Activated gamma-delta T cell treated with Interleukin-2 at 50 U/mL for 16 hours (primary cell): Measurements from ENCODE around the gene MAPK14.
"Not testable (repeated sequence)": the region's sequence is repeated elsewhere in the genome, so short reads cannot be mapped to it uniquely, and the experiment has no call there.

Source experiments
- DNase-seq: peaks from one replicate; pipeline ENCODE4 v3.0.0-alpha.2; 2020

Gene MAPK14

DNA sequence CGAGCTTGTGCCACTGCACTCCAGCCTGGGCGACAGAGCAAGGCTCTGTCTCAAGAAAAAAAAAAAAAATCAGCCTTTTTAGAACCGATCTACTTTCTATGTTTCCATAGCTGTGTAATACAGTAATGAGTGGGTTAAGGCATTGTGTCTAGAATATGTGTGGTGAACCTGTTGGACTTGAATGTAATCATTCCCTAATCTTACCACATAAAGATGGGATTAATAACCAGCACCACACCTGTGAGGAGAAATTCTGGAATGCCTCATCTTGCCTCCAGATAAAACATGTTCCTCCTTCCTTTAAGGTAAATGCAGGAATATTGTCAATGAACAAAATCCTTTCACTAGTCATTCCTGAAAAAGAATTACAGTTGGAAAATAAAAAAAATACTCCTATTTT lies 43.7 kb downstream of the MAPK14 start:
- no peak for DNase-seq

DNA sequence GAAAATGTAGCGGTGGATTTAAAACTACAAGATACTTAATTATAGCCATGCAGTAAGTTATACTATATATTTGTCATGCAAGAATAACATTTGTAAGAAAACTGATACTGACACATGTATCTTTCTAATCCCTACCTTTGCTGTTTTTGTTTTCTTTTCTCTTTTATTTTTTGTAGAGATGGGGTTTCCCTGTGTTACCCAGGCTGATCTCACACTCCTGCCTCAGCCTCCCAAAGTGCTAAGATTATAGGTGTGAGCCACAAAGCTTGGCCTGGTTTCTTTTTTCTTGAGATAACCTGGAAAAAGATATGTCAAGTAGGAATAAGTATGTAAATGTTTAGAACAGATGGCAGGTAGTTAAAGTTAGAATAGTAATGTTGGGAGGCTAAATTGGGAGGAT lies 44.1 kb downstream of the MAPK14 start:
- DNase-seq = no peak

DNA sequence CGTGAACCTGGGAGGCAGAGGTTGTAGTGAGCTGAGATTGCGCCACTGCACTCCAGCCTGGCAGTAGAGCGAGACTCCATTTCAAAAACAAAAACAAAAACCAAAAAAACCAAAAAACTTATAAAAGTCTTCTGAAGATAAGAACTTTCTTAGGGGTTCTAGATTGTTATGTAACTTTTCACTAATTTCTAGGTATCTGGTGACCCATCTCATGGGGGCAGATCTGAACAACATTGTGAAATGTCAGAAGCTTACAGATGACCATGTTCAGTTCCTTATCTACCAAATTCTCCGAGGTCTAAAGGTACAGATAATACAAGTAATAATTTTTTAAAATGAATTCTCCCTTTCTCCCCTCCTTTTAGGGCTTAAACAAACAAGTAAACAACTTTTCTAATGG lies 45.1 kb downstream of the MAPK14 start:
- DNase-seq = no peak

DNA sequence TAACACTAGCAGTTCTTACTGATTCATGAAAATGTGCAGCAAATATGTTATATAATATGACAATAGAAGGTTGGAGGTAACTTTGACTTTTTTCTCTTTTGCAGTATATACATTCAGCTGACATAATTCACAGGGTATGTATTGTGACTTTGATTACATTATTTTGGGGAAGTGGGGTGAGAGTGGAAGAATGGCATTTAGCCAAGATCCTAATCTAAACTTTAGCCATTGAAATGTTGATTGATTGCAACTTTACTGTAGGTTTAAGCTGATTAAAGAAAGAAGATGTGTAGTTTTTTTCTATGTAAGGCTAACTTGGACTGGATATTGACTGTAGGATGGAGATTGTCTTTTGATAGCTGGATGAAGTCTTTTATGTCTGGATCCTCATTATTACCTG lies 46.0 kb downstream of the MAPK14 start:
- no peak for DNase-seq

DNA sequence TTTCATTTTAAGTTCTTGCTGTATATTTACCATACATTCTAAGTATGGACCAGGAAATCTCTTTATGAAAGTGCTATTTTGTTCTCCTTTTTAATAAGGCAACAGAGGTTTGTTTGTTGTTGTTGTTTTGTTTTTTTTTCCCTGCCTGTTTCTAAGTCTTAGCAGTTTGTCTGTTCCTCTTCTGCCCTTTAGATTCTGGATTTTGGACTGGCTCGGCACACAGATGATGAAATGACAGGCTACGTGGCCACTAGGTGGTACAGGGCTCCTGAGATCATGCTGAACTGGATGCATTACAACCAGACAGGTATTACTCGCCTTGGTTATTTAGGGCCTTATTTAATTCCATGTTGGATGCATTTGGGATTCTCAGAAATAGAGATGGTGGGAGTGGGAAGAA lies 48.0 kb downstream of the MAPK14 start:
- DNase-seq = no peak

DNA sequence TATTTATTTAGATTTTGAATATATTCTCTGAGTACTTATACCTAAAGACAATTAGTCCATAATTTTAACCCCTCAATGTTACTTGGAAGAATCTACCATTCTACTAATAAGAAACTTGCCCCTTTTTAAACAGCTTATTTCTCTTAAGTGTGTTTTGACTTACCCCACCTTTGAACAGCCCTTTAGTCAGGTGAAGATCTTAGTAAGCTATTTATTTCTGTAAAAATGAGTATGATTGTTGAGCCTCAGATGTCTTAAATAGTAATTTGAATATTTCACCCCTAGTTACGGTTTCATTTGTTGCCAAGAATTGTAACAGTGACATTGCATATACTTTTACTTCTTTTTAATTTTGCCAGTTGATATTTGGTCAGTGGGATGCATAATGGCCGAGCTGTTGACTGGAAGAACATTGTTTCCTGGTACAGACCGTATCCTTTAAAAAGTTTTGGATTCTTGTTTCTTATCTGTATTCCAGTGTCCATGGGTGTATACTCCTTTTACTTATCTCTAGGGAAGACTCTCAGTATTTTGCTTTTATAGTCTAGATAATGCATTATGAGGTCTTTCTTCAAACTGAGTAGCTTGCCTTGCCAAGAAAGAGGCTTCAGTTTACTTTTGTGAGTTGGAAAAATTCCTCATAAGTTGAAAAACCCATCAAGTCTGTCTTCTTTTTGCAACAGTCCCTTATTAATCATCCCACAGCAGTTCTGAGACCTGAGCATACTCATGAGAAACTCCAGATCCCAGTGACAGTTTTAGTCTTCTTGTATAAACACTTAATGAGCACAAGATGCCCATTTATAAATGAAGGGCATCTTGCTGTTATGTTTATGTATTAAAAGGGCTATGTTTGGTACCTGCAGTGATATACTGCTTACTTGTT lies 48.8 kb downstream of the MAPK14 start:
- no peak for DNase-seq

DNA sequence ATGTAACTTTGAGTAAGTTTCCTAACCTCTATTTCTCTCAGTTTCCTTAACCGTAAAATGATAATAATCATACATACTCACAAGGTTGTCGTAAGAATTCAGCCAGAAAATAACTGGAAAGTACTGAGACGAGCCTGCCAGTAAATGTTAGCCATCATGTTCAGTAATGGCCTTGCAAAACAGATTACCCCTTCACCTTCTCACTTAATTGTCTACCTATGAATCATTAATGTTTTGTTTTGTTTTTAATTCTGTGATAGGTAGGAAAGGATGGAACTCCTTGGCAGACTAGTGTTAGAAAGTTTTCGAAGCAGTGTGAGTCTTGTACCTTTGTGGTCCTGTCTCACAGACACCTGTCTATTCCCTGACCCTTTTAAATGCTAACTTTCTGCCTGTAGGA lies 50.6 kb downstream of the MAPK14 start:
- no peak for DNase-seq

DNA sequence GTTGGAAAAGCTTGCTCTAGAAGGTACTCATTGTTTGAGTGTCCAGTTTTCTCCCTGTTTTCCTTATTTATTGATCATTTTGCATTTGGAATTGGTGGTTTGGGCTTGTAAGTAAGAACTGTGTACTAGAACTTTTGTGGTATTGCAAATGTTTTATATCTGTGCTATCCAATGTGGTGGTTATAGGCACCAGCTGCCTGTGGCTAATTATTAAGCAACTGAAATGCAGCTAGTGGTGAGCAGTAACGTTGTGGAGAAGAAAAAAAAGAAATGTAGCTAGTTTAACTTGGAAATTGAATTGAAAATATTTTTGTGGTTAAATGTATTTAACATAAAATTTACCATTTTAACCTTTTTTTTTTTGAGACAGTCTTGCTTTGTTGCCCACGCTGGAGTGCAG lies 52.0 kb downstream of the MAPK14 start:
- no peak for DNase-seq

DNA sequence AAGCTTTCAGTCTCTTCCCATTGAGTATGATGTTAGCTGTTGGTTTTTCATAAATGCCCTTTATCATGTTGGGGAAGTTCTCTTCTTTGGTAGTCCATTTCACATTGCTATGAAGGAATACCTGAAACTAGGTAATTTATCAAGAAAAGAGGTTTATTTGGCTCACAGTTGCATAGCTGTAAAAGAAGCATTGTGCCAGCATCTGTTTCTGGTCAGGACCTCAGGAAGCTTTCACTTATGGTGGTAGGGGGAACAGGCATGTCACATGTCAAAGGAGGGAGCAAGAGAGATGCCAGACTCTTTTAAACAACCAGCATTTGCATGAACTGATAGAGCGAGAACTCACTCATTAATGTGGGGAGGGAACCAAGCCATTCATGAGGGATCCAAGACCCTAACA lies 54.7 kb downstream of the MAPK14 start:
- no peak for DNase-seq

DNA sequence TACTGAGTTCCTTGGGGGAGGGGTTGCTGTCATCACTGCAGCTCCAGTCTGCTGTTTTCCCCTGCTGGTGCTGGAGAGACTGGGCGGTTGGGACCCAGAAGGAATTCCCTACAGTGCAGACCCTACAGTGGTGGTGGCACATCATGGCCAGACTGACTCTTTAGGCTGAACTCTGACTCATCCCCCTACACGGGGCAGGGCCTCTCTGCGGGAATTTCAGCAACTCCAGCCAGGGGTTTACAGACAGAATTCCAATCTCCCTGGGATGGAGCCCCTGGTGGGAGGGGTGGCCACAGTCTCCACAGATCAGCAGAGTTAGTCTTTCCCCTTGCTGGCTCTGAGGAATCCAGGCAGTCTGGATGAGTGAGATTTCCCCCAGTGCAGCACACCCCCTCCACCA lies 55.8 kb downstream of the MAPK14 start:
- DNase-seq = no peak

DNA sequence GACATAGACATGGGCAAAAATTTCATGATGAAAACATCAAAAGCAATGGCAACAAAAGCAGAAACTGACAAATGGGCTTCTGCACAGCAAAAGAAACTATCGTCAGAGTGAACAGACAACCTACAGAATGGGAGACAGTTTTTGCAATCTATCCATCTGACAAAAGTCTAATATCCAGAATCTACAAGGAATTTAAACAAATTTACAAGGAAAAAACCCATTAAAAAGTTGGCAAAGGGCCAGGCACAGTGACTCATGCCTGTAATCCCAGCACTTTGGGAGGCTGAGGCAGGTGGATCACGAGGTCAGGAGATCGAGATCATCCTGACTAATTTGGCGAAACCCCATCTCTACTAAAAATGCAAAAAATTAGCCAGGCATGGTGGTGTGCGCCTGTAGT lies 60.6 kb downstream of the MAPK14 start:
- not testable (repeated sequence) for DNase-seq

DNA sequence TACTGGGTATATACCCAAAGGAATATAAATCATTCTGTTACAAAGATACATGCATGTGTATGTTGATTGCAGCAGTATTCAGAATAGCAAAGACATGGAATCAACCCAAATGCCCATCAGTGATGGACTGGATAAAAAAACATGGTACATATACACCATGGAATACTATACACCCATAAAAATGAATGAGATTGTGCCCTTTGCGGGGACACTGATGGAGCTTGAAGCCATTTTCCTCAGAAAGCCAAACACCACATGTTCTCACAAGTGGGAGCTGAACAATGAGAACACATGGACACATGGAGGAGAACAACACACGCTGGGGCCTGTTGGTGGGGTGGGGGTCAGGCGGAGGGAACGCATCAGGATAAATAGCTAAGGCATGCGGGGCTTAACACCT lies 61.4 kb downstream of the MAPK14 start:
- no peak for DNase-seq

DNA sequence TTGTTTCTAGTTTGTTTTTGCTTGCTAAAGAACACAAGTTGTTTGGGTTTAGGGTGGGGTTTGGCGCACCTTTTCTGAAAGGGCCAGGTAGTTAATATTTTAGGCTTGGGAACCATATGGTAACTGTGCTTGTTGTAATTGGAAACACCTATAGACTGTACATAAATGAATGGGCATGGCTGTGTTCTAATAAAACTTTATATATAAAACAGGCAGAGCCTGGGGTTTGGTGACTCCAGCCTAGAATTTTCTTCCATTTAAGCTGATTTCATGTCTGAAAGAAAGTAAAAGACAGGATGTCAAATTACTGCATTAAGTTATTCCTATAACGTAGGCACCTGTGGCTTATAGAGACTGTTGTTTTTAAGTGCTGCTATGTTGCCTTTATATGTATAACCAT lies 66.6 kb downstream of the MAPK14 start:
- DNase-seq = no peak

DNA sequence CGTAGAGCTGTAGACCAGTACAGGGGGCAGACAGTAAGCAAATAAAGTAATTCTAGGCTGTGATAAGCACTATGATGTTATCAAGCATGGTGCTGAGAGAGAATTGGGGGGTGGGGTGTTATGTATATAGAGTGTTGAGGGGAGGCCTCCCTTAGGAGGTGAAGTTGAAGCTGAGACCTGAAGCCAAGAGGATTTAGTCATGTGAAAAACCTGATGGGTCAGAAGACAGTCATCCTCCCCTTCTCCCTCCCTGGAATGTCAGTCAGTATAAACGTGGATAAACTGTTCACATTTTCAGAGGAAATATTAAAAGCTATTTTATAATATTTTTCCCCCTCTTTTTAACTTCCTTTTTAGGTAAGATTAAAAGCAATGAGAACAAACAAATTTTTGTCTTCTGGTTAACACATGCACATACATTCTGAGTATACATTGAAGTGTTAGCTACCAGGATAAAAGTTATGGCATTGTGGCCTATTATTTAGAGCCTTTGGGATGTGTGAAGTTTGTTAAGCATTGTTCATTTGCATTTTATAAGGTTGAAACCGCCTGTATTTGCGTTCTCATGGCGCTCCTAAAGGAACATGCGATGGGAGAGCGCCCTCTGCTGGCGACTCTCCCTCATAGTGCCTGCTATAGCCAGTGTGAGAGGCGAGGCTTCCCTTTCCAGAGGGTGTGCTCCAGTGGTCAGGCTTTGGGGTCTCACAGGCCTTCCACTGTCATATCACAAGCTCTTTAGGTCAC lies 67.3 kb downstream of the MAPK14 start:
- peak; percentile 80 for DNase-seq

DNA sequence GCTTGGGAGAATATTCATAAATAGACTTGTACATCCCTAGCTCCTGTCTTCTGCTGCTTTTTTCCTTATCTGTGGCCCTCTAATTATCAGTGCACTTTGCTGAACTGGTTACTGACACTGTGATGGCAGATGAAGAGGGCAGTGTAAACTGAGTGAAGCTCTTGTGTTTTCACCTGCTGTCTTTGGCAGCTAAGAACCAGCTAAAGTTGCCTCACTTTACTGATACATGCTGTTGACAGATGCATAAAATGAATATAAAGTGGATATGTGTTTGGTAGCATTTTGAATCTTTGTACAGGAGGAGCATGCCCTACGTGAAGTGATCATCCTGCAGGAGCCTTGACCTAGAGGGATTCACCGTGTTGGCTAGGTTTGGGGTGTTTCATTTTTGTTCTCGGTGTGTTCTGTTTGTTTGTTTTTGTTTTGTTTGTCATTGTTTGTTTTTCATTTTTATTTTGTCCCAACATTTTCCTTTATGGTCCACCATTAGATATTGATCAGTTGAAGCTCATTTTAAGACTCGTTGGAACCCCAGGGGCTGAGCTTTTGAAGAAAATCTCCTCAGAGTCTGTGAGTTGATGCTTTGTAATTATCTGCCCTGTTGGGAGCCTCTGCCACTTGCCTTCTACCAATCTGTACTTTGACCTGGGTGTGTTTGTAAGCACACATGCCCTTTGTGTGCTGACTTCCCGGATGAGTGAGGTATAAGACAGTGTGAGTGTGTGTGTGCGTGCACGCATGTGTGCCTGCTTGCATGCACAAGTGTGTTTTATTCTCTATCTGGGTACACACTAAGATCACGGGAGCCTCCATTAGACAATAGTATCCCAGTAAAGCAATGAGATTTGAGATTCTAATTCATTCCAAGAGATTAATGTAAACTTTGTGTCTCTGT lies 68.1 kb downstream of the MAPK14 start:
- no peak for DNase-seq

DNA sequence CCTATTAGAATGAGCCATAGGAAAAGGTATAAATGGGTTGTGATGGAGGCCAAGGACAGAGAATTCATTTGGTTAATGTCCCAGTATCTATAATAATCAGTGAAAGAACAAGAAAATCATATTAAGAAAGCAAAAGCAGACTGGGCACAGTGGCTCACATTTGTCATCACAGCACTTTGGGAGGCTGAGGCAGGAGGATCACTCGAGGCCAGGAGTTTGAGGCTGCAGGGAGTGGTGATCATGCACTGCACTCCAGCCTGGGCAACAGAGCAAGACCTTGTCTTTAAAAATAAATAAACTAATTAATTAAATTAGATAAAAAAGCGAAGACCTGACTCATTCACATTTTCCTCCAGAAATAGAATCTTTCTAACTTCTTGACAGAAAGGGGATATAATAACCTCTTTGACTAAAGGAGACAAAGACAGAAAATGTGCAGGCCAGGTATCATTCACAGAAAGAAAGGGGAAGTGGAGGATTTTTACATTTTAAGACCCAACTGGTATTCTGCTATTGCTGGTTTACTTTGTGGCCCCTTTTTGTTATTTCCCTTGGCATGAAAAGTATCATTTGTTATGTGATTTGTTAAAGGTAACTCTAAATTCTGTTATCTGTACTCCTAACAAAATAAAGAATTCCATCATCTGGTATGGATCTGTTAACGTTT lies 70.8 kb downstream of the MAPK14 start:
- DNase-seq = no peak

DNA sequence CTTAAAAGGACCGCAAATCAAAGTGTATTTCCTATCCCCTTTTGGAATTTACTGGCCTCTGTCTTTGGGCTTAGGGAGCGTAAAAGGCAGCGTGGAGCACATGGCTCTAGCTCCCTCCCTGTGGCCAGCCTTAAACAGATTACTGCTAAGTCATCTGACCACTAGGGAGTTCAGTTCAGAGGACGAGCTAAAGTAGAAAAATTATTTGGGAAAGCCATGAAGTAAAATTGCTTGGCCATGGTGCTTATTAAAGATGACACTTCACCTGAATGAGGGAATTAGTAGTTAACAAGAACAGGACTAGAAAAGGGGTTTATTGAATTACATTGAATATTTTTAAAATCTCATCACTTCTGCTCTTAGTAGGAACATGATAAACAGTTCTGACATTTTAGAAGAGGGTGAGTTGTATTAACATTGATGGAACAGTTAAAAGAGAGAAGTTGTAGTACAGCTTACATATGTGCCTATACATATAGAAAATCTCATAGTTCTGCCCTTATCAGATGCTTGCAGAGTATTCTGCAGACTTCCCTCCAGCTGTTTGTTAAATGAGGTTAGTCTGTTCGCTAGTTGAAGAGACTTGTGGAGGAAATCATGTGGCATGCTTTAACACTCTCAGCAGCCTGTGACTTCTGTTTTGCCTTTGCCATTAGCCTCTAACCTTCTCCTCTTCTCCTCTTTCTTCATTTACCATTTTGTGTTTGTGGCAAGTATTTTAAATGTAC lies 71.5 kb downstream of the MAPK14 start:
- no peak for DNase-seq

DNA sequence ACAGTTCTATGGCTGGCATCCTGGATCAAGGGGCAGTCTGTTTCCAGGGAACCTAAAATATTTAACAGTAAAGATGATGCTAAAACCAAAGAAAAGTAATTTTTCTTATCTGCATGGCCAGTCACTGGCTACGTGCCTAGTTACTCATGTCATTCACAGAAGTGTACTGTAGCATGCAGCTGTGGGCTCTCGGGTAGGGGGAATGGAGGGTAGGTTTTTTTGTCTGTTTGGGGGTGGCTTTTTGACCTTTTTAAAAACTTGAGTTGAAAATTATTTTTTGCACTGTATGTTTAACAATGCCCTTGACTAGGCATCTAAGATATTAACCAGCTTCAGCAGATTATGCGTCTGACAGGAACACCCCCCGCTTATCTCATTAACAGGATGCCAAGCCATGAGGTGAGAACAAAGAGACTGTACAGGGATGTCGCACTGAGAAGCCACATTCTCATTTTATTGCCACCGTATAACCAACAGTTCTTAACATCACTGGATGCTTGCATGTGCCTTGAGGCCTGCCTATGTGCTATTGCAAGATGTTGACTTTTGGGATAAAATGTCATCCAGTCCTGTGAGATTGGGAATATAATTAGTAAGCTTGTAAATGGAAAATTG lies 72.4 kb downstream of the MAPK14 start:
- DNase-seq = peak; percentile 58

DNA sequence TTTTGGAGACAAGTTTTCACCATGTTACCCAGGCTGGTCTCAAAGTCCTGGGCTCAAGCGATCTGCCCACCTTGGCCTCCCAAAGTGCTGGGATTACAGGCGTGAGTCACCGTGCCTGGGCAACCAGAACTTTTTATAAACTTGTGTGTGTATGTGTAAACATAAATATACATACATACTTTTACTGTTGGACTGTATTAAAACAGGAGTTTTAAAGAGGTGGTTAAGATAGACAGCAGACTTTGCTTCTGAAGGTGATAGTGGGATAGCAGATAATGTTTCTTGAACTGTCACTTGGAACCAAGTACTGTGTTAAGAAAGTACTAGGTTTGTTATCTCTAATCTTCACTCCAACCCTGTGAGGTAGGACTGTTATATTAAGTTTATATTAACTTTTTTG lies 74.1 kb downstream of the MAPK14 start:
- DNase-seq = no peak

DNA sequence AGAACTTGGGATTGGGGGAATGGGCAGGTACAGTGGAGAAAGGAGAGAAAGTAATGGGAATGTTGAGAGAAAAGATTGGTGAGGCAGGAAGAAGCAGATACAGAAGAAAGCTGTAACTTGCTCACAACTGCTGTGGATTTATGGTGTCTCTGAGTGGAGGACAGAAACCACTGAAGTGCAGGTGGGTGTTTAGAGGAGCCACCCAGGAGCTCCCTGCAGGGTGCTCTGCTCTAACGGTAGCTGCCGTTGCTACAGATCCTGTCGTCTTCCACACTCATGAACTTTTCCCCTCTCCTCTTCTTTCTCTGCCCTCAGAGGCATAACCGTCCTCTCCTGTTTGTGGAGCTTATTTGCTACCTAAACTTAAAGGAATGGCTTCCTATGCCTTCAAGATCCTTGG lies 75.2 kb downstream of the MAPK14 start:
- DNase-seq = no peak

DNA sequence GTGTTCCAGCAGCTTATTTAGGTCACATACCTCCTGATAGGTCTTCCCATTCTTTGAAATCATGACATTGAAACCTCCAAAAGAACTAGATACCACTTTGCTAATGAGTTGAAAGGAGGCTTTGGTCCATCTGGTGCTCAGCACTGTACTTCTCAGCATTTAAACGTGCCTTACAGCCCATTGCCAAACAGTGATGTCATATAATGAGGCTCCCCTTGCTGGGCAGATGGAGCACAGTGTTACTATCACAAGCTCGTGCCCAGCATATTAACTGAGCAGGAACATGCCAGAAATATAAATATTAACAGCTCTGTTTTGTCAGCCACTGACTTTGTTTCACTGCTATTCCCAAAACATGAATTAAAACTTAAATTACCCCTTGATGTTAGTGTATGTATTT lies 77.2 kb downstream of the MAPK14 start:
- DNase-seq = no peak

DNA sequence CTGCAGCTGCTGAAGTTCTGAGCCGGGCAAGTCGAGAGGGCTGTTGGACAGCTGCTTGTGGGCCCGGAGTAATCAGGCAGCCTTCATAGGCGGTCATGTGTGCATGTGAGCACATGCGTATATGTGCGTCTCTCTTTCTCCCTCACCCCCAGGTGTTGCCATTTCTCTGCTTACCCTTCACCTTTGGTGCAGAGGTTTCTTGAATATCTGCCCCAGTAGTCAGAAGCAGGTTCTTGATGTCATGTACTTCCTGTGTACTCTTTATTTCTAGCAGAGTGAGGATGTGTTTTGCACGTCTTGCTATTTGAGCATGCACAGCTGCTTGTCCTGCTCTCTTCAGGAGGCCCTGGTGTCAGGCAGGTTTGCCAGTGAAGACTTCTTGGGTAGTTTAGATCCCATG lies 81.5 kb downstream of the MAPK14 start:
- no peak for DNase-seq
